Neural cell (in vitro differentiated cells): Measurements from ENCODE around the gene INTS14.
A peak's percentile ranks its signal among the peaks of the same experiment; 100 is the strongest.

Experiments used
- POLR2AphosphoS5 ChIP-seq: IDR thresholded peaks from 2 replicates; pipeline ENCODE4 v1.6.1; 2012
- RAD21 ChIP-seq: fragments of 450-650 bp; conservative IDR thresholded peaks from 2 replicates; pipeline ENCODE4 v1.6.1; 2014; ENCODE audit warnings: antibody characterized with exemption, mild to moderate bottlenecking, moderate library complexity
- TF ChIP-seq, protein P1 (sequence below): fragments of 450-650 bp; IDR thresholded peaks from 2 replicates; pipeline ENCODE4 v1.5.1; 2014; ENCODE audit warnings: antibody characterized with exemption, mild to moderate bottlenecking, moderate library complexity; ENCODE audit not compliant: poor library complexity, severe bottlenecking

DNA sequence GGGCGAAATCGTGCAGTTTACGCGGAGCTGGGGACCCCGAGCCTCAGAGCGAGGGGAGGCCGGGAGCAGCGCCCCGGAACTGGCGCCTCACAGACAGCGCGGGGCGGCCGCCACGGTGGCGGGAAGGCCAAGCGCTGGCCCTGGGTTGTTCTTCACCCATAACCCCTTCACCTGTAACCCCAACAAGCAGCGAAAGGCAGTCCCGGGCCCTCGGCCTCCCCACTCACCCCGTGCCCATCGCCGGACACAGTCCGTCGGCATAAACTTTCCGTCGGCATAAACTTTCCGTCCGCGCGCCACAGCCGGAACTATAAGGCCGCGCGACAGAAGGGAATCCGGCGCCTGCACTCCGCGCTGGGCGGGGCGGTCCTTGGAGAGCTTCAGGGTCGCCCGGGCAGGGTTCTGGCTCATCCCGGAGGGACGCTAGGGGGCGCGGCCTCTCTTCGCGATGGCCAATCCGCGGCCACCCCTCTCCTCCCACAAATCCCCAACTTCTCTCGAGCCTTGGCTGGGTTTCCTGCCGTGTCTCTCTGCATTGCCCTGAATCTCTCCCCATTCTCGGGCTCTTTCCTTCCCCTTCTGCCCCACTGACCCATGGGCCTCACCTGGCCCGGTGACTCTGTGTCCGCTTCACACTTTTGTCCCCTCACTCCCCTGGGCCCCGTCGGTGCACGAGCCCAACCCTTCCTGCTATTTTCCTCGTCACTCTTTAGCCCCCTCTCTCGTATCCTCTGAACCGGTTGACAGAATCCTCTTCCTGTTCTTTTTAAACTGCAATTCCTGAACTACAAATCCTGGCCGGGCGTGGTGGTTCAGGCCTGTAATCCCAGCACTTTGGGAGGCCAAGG, at the start of gene INTS14:
- TF ChIP-seq, protein P1, sequence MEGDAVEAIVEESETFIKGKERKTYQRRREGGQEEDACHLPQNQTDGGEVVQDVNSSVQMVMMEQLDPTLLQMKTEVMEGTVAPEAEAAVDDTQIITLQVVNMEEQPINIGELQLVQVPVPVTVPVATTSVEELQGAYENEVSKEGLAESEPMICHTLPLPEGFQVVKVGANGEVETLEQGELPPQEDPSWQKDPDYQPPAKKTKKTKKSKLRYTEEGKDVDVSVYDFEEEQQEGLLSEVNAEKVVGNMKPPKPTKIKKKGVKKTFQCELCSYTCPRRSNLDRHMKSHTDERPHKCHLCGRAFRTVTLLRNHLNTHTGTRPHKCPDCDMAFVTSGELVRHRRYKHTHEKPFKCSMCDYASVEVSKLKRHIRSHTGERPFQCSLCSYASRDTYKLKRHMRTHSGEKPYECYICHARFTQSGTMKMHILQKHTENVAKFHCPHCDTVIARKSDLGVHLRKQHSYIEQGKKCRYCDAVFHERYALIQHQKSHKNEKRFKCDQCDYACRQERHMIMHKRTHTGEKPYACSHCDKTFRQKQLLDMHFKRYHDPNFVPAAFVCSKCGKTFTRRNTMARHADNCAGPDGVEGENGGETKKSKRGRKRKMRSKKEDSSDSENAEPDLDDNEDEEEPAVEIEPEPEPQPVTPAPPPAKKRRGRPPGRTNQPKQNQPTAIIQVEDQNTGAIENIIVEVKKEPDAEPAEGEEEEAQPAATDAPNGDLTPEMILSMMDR = peak; percentile 83
- peak; percentile 82 for TF ChIP-seq POLR2AphosphoS5
- TF ChIP-seq RAD21 = peak; percentile 60
